ENCODE results near the gene HSDL2. TPM values are rescaled to one million over a fixed set of nuclear protein-coding genes. Genes with fewer than 3 reads are reported as not detected.

The HSDL2 gene
- total and polyA plus RNA-seq, 2 donors (not counting 1 experiment from before 2014, with no cell fraction given): 47.9 to 49.9 TPM

DNA sequence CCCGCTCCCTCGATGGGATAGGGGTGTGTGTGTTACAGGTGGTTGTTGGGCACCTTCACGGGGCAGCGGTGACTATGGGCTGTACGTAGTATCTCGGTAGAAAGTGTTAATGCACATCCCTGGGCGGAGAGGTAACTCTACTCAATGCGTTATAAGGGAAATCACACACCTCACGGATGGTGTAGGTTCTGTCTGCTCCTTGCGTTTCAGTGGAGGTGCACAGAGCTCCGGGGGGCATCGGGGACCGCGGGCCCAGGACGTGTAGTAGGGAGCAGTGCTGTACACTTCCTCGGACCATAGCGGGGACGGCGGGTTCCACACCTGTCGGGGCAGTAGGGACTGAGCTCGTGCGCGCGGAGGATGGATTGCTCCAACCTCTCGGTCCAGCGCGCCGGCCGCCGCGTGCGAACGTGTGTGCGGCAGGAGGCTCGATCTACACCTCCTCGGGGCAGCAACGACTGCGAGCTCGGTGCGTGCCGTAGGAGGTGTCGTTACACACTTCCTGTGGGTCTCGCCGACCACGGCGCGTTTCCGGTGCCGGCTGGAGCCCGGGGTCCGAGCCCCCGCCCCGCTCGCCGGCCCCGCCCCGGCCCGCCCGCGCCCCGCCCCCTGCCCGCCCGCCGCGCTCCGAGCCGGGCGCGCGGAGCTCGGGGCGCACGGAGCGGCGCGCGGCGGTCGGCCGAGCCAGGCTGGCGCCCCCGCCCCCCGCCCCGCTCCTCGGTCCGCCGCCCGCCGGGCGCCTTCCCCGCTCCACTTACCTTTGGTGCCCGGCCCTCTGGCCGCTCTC lies 106.5 kb downstream of the HSDL2 start, which contains the start of gene KIAA1958:
TSS of gene KIAA1958 (plus strand) at position 607 of the 787 bp plus-strand sequence. CDS start 87,254 bp downstream, outside the sequence.
- Histone ChIP-seq H3K4me3 (replicated peaks in 1 of 4; ENCODE audit: control extremely low read depth in 1 of 4, insufficient read depth in 1 of 4, low read depth in 3 of 4, low read length in 4 of 4) (peak within 1 kb of the TSS; percentile 65 to 85 (median 78)), H2AFZ (ENCODE audit: low read length) (peak within 1 kb of the TSS; percentile 95), H3K4me1 (ENCODE audit: control insufficient read depth, extremely low read depth, insufficient read depth, low read length) (no peaks in the 10 kb centered on the region), H3K27ac (ENCODE audit: insufficient read depth, low read length) (peak within 1 kb of the TSS; percentile 64), H3K36me3 (ENCODE audit: control insufficient read depth, insufficient read depth, low read length) (no peaks in the 10 kb centered on the region), H3K27me3 (ENCODE audit: control insufficient read depth, insufficient read depth, low read length) (no peaks in the 10 kb centered on the region), H3K9me3 (ENCODE audit: control insufficient read depth, insufficient read depth, low read depth, low read length) (no peaks in the 10 kb centered on the region), H3K9ac (ENCODE audit: insufficient read depth, low read length) (peak within 1 kb of the TSS; percentile 65), H3K79me2 (ENCODE audit: control insufficient read depth, insufficient read depth, low read length) (no peaks in the 10 kb centered on the region), H4K20me1 (ENCODE audit: control insufficient read depth, extremely low read depth, insufficient read depth, low read length) (no peaks in the 10 kb centered on the region), H3K4me2 (ENCODE audit: extremely low read depth, insufficient read depth, low read length) (peak within 1 kb of the TSS; percentile 98)
- TF ChIP-seq, protein P1, sequence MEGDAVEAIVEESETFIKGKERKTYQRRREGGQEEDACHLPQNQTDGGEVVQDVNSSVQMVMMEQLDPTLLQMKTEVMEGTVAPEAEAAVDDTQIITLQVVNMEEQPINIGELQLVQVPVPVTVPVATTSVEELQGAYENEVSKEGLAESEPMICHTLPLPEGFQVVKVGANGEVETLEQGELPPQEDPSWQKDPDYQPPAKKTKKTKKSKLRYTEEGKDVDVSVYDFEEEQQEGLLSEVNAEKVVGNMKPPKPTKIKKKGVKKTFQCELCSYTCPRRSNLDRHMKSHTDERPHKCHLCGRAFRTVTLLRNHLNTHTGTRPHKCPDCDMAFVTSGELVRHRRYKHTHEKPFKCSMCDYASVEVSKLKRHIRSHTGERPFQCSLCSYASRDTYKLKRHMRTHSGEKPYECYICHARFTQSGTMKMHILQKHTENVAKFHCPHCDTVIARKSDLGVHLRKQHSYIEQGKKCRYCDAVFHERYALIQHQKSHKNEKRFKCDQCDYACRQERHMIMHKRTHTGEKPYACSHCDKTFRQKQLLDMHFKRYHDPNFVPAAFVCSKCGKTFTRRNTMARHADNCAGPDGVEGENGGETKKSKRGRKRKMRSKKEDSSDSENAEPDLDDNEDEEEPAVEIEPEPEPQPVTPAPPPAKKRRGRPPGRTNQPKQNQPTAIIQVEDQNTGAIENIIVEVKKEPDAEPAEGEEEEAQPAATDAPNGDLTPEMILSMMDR (conservative IDR thresholded peaks at IDR 0.05 in 1 of 2, IDR thresholded peaks at IDR 0.05 in 1 of 2; ENCODE audit: low read depth in 1 of 2, low read length in 2 of 2): no peak
- no peak for TF ChIP-seq EZH2 (IDR thresholded peaks at IDR 0.05; ENCODE audit: low read length, missing control alignments)
- DNase-seq (ENCODE audit: low read depth in 2 of 2): peak; percentile 71 to 82

DNA sequence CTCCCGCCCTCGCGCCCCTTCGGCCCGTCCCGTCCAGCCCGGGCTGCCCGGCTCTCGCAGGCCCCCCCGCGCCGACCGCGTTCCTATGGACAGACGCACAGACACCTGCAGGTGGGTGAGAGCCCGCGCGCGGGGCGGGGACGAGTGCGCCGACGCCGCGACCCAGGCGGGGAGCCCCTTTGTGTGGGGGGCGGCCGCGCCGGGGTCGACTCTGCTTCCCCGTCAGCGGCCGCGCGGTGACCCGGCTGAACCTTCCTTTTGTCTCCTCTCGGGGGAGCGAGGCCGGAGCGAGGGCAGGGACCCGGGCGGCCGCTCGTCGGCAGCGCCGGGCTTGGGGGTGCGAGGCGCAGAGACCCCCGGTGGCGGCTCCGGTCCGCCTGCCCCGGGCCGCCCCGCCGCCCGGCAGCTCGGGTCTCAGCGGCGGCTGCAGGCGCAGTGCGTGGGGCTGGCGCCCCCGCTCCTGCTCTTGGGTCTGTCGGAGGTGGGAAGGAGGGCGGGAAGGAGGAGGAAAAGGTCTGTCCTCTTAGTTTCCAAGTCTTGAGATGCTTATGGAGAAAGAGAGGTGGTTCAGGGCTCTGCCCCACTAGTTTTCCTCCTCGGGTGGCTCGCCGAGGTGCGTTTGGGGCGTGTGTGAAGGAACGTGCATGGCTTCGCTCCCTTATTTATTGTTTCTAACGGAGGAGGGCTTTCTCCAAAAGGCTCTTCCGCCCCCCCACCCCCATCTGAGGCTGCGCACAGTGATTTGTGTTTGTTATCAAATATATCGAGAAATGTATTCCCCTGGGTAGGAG lies 107.3 kb downstream of the HSDL2 start:
- H3K36me3 ChIP-seq (ENCODE audit: control insufficient read depth, insufficient read depth, low read length): no peaks in the 10 kb centered on the region
- H3K27ac ChIP-seq (ENCODE audit: insufficient read depth, low read length): no peak overlapping the region
- no peaks in the 10 kb centered on the region for H3K9me3 ChIP-seq (ENCODE audit: control insufficient read depth, insufficient read depth, low read depth, low read length)
- no peaks in the 10 kb centered on the region for H3K27me3 ChIP-seq (ENCODE audit: control insufficient read depth, insufficient read depth, low read length)
- H3K4me1 ChIP-seq (ENCODE audit: control insufficient read depth, extremely low read depth, insufficient read depth, low read length): no peaks in the 10 kb centered on the region
- H3K4me2 ChIP-seq (ENCODE audit: extremely low read depth, insufficient read depth, low read length): peak overlapping the region; percentile 86
- peak overlapping the region; percentile 71 for H2AFZ ChIP-seq (ENCODE audit: low read length)
- H3K4me3 ChIP-seq (replicated peaks in 1 of 4; ENCODE audit: control extremely low read depth in 1 of 4, insufficient read depth in 1 of 4, low read depth in 3 of 4, low read length in 4 of 4): peak overlapping the region; percentile 60 to 72 (median 68)
- TF ChIP-seq, protein P1 (conservative IDR thresholded peaks at IDR 0.05 in 1 of 2, IDR thresholded peaks at IDR 0.05 in 1 of 2; ENCODE audit: low read depth in 1 of 2, low read length in 2 of 2): no peak
- TF ChIP-seq EZH2 (IDR thresholded peaks at IDR 0.05; ENCODE audit: low read length, missing control alignments): no peak
- DNase-seq (ENCODE audit: low read depth in 2 of 2): peak; percentile 55 to 57
- H3K79me2 ChIP-seq (ENCODE audit: control insufficient read depth, insufficient read depth, low read length): no peaks in the 10 kb centered on the region
- H3K9ac ChIP-seq (ENCODE audit: insufficient read depth, low read length): peak overlapping the region; percentile 45
- no peaks in the 10 kb centered on the region for H4K20me1 ChIP-seq (ENCODE audit: control insufficient read depth, extremely low read depth, insufficient read depth, low read length)

DNA sequence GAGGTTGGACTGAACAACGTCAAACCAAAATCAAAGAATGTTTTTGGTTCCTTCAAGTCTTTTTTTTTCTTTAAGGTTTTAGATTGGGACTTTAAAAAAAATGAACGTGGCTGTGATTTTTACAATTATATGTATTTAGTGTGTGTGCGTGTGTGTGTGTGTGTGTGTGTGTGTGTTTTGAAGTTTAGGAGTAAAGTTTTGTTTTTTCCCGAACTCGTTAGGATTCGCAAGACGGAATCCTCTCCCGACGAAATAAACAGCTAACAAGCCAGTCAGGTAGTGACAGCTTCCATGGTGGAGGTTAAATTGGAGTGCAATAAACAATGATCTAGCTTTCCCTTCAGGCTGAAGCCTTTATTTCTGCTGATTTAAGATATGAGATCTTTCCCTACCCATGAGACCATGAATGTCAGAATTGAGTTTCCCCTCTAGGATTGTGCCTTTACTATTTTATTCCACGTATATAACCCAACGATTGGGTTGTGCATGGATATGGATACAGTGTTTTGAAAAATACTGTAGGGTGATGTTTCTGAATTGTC lies 108.0 kb downstream of the HSDL2 start:
- no peaks in the 10 kb centered on the region for H3K79me2 ChIP-seq (ENCODE audit: control insufficient read depth, insufficient read depth, low read length)
- H3K4me2 ChIP-seq (ENCODE audit: extremely low read depth, insufficient read depth, low read length): peak overlapping the region; percentile 86
- H3K4me3 ChIP-seq (replicated peaks in 1 of 4; ENCODE audit: control extremely low read depth in 1 of 4, insufficient read depth in 1 of 4, low read depth in 3 of 4, low read length in 4 of 4): peak overlapping the region; percentile 60 to 72 (median 68)
- TF ChIP-seq EZH2 (IDR thresholded peaks at IDR 0.05; ENCODE audit: low read length, missing control alignments): no peak
- TF ChIP-seq, protein P1 (conservative IDR thresholded peaks at IDR 0.05 in 1 of 2, IDR thresholded peaks at IDR 0.05 in 1 of 2; ENCODE audit: low read depth in 1 of 2, low read length in 2 of 2): no peak
- no peaks in the 10 kb centered on the region for H3K27me3 ChIP-seq (ENCODE audit: control insufficient read depth, insufficient read depth, low read length)
- no peak overlapping the region for H3K27ac ChIP-seq (ENCODE audit: insufficient read depth, low read length)
- H3K36me3 ChIP-seq (ENCODE audit: control insufficient read depth, insufficient read depth, low read length): no peaks in the 10 kb centered on the region
- no peak overlapping the region for H3K9ac ChIP-seq (ENCODE audit: insufficient read depth, low read length)
- H3K9me3 ChIP-seq (ENCODE audit: control insufficient read depth, insufficient read depth, low read depth, low read length): no peaks in the 10 kb centered on the region
- H2AFZ ChIP-seq (ENCODE audit: low read length): no peak overlapping the region
- peak in 1 of 2 donors; percentile 32 for DNase-seq (ENCODE audit: low read depth in 2 of 2)
- no peaks in the 10 kb centered on the region for H3K4me1 ChIP-seq (ENCODE audit: control insufficient read depth, extremely low read depth, insufficient read depth, low read length)
- H4K20me1 ChIP-seq (ENCODE audit: control insufficient read depth, extremely low read depth, insufficient read depth, low read length): no peaks in the 10 kb centered on the region

Data from fibroblast of lung (primary cell).